HEK293 (cell line): ENCODE results near the gene NANS.

ENCODE experiments used
- MZF1 ChIP-seq: fragments of 450-650 bp; formaldehyde crosslinking; IDR thresholded peaks from 2 replicates; pipeline ENCODE4 v1.5.1; 2017; ENCODE audit warnings: missing biosample characterization, missing genetic modification characterization, borderline replicate concordance
- TF ChIP-seq, protein P1 (sequence below): fragments of 450-650 bp; formaldehyde crosslinking; IDR thresholded peaks from 2 replicates; pipeline ENCODE4 v1.5.1; 2016; ENCODE audit warnings: missing biosample characterization, missing genetic modification characterization

DNA sequence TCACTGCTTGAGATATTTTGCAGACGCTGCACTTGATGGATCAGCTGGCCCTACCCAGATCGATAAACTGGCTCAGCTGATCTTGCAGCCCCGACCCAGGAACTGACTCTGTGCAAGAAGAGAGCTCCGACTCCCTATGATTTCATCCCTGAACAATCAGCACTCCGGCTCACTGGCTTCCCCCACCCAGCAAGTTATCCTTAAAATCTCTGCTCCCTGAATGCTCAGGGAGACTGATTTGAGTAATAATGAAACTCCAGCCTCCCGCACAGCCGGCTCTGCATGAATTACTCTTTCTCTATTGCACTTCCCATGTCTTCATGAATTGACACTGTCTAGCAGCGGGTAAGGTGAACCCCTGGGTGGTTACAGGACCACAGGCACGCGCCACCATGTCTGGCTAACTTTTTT is 16.9 kb upstream of the NANS start:
- TF ChIP-seq MZF1 = no peak
- TF ChIP-seq, protein P1, sequence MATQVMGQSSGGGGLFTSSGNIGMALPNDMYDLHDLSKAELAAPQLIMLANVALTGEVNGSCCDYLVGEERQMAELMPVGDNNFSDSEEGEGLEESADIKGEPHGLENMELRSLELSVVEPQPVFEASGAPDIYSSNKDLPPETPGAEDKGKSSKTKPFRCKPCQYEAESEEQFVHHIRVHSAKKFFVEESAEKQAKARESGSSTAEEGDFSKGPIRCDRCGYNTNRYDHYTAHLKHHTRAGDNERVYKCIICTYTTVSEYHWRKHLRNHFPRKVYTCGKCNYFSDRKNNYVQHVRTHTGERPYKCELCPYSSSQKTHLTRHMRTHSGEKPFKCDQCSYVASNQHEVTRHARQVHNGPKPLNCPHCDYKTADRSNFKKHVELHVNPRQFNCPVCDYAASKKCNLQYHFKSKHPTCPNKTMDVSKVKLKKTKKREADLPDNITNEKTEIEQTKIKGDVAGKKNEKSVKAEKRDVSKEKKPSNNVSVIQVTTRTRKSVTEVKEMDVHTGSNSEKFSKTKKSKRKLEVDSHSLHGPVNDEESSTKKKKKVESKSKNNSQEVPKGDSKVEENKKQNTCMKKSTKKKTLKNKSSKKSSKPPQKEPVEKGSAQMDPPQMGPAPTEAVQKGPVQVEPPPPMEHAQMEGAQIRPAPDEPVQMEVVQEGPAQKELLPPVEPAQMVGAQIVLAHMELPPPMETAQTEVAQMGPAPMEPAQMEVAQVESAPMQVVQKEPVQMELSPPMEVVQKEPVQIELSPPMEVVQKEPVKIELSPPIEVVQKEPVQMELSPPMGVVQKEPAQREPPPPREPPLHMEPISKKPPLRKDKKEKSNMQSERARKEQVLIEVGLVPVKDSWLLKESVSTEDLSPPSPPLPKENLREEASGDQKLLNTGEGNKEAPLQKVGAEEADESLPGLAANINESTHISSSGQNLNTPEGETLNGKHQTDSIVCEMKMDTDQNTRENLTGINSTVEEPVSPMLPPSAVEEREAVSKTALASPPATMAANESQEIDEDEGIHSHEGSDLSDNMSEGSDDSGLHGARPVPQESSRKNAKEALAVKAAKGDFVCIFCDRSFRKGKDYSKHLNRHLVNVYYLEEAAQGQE (tag by site-specific recombination) = no peak
